ENCODE data around the gene SLC17A4.
A peak's percentile ranks its signal among the peaks of the same experiment; 100 is the strongest.

The SLC17A4 gene

DNA sequence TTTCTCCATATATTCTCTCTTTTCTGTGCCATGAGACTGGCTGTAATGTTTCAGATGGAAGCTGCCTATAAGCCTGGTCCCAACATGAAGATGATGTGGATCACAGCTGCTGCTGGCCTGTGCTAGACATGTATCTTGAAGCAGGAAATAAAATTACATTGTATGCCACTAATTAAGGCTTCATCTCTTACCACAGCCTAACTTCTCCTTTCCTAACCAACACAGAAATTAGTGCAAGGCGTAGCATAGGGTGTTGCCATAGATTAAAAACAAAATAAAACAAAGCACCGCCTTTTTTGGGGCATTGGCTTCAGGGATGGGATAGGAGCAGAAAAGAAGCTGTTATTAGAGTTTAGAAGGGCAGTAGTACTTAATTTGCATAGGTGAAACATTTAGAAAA, 4.7 kb upstream of the SLC17A4 start:
- no peak for DNase-seq (ENCODE audit: low read depth)

DNA sequence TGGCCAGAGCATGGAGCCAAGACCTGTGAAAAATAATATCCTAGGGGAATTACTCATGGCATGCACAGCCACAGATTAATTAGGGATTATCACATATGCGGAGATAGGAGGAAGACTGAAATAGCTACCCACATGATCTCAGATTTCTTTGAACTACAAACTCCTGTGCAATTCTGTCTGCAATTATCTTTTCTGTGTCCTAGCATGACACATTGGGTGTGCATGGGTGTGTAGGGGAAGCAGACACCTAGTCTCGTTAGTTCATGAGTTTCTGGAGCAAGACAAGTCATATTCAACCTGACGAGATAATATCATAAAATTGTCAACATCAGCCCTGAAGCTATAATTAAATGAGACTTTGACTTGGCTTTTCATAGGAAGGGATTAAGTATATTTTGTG, 3.6 kb upstream of the SLC17A4 start:
- DNase-seq (ENCODE audit: low read depth): no peak

DNA sequence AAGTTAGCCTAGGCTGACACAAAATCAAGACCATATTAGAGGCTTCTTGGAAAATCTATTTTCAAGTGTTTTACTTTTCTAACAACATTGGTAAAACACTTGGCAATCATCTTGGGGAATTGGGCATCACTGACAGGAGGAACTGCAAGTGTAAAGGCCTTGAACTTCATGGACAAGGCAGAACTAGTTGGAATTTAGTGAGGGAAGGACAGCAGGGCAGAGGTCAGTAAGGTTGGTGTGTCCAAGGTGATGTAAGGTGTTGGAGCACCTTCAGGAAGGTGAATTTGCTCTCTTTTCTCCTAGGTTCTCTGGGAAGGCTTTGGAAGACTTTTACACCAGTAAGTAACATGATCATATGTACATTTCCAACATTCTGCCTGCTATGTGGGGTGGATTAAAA, 1.5 kb upstream of the SLC17A4 start:
- no peak for DNase-seq (ENCODE audit: low read depth)

- no peak for DNase-seq (ENCODE audit: low read depth)
Measured at GRCh38 chr6:25755483-25755882, 941 bp downstream of the SLC17A4 start.

DNA sequence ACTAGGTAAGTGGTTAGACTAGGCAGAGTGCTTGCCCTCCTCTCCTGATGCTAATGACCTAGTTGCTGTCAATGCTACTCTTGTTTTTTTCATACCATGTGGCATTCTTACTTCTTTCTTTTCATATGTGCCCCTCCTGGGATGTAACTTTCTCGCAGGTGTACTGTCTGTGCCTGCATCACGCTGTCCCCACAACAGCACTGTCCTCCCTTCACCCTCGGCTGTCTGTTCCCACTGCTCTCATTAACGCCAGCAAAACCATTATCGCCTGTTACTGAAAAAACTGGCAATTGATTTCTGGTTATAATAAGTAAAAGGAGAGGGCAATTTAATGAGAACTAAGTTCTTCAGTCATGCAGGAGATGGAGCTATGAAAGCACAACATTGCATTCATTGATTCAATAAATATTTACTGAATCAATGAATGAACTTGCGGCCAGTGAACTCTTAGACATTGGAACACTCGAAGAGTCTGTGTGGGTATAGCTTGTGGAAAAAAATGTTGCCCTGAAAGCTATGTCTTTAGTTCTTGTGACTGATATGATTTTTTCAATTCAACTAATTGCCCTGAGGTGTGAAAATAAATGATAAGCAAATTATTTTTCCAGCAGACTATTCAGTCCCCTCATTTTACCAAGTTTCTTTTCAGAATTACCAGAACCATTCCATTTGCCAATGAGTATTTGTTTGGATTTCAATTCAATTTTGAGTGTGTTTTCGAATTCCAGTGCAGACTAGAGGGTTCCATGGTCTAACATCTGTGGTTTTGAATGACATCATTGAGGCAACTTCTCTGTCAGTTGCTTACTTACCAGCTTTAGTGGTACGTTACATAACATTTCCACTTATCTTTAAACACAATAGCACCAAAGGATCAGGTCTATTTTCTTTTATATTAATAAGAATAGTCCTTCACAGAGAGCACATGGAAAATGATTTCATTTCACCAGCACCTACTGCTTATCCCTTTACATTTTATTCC, 2.1 kb downstream of the SLC17A4 start:
- no peak for DNase-seq (ENCODE audit: low read depth)

- DNase-seq (ENCODE audit: low read depth): no peak
Measured at GRCh38 chr6:25757936-25758642, 3.5 kb downstream of the SLC17A4 start.

DNA sequence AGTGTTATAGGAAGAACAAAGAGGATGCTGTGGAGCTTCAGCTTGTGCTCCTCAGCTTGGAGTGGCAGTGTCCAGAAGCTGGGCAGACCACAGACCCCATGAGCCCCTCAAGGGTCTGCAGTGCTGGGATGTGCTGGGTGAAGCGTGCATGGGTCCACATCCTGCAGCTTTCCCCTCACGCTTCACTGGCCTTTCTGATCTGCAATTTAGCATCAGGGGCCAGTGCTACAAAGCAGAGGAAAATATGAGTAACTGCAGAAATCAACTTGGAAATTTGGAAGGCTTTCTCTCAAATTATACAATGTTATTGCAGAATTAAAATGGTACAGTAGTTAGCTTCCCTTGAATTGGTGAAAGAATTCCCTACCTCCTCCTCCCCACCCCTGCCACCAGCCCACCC, 10.1 kb downstream of the SLC17A4 start:
- DNase-seq (ENCODE audit: low read depth): no peak

GRCh38 chr6:25768566-25768965, 14.0 kb downstream of the SLC17A4 start:
- DNase-seq (ENCODE audit: low read depth): no peak

DNA sequence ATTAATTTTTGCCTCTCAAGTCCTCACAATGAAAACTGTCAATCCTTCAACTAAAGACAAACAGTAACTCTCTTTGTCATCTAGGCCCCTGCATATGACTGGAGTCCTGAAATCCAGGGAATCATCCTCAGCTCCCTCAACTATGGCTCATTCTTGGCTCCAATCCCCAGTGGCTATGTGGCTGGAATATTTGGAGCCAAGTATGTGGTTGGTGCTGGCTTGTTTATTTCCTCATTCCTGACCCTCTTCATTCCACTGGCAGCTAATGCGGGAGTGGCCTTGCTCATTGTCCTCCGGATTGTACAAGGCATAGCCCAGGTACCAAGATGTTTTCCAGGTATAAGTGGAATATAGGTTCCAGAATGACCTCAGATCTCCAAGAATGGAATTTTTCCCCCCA, 15.4 kb downstream of the SLC17A4 start:
- DNase-seq (ENCODE audit: low read depth): no peak

- no peak for DNase-seq (ENCODE audit: low read depth)
Measured at GRCh38 chr6:25774120-25774715, 19.7 kb downstream of the SLC17A4 start.

- DNase-seq (ENCODE audit: low read depth): no peak
Measured at GRCh38 chr6:25777031-25777430, 22.5 kb downstream of the SLC17A4 start.

GRCh38 chr6:25777856-25778649, 23.5 kb downstream of the SLC17A4 start:
- DNase-seq (ENCODE audit: low read depth): no peak

DNA sequence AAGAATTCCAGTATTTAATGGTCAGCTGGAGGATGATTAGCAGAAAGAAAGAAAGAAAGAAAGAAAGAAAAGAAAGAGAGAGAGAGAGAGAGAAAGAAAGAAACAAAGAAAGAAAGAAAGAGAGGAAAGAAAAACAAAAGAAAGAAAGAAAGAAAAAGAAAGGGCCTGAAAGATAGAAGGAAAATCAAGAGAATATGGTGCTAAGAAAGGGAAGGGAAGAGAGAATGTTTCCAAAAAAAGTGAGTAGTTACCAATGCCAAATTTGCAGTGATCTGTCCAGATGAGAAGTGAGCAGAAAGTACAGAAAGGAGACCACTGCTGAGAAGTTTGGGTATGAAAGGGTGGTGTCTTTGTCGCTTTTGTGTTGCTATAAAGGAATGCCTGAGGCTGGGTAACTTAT, 26.6 kb downstream of the SLC17A4 start:
- no peak for DNase-seq (ENCODE audit: low read depth)

DNA sequence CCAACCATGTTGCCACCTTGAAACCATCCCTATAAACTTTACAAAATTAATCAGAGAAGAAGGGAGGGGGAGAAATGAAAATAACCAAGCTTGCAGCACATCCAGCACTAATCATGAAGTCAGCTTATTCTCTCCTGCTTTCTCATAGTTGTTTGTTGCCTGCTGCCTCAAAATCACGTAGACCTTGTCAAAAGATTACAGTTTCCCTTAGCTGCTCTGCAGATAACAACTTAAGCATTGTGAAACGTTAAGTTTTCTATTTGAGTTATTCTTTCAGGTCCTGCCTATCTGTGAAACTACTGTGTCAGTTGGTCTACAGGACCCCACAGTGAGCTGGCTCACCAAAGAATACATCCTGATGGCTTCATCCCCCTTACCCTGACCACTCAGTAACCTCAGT, 32.9 kb downstream of the SLC17A4 start:
- no peak for DNase-seq (ENCODE audit: low read depth)

GRCh38 chr6:25788305-25788922, 33.9 kb downstream of the SLC17A4 start:
- DNase-seq (ENCODE audit: low read depth): peak; percentile 8

DNA sequence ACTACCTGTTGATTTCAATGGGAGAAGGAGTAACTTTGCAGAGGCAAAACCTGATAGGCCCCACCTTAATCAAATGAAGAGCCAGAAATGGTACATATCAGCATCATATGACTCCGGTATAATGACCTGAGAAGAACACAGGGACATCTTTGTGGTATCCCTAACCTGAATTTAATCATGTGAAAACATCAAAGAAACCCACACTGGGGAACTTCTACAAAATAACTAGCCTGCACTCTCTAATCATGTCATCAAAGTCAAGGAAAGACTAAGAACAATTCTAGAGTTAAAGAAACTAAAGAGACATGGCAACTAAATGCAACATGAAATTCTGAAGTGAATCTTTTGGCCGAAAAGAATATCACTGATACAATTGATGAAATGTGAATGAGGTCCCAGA, 34.9 kb downstream of the SLC17A4 start:
- no peak for DNase-seq (ENCODE audit: low read depth)

DNA sequence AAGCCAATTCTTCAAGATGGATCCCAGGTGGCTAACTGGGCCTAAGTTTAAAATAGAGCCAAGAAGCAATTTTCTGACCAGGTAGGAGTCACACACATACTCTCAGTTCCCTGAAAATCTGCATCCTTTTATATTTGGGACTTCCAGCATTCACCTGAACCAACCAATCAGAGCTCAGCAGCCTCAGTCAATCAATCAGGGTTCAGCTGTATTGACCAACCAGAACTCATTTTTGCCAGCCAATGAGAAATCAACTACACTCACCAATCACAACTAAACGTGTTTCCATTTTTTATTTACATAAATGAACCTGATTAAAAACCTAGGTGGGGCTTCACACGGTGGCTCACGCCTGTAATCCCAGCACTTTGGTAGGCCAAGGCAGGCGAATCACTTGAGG, 37.5 kb downstream of the SLC17A4 start:
- DNase-seq (ENCODE audit: low read depth): no peak

- no peak for DNase-seq (ENCODE audit: low read depth)
Measured at GRCh38 chr6:25793970-25794369, 39.4 kb downstream of the SLC17A4 start.

- no peak for DNase-seq (ENCODE audit: low read depth)
Measured at GRCh38 chr6:25794784-25795183, 40.2 kb downstream of the SLC17A4 start.

DNA sequence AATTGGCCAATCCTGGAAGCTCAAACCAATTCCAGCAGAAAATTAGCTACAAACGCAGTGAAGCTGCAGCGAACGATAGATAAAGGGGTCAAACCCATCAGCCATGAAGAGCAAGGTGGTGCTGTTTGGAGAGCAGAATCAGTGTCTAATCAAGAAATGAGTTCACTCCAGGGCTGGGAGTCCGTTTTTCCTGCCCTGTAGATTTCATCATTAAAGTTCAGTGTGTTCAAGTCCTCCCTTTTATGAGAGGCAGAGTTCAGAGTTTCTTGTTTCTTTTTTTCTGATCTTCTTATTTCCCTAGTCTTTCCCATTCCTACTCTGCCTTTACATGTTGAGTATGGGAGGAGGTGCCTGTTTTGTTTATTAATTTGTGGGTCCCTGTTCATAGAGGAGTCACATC, 46.9 kb downstream of the SLC17A4 start:
- no peak for DNase-seq (ENCODE audit: low read depth)

- no peak for DNase-seq (ENCODE audit: low read depth)
Measured at GRCh38 chr6:25804804-25805203, 50.3 kb downstream of the SLC17A4 start.

DNA sequence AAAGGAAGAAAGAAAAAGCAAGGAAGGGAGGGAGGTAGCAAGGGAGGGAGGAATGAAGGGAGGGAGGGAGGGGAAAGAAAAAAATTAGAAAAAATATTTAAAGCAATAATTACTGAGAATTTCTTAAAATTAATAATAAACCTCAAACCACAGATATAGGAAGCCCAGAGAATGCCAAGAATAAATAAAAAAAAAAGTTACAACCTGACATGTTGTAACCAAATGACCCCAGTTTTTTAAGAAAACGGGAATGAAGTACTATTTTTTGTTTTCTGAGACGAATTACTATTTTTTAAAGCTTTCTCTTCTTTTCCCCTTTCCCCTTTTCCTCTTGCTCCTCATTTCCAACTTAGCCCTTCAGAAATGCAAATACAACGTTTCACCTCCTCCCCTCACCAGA, 60.7 kb downstream of the SLC17A4 start:
- DNase-seq (ENCODE audit: low read depth): no peak
